Astrocyte (in vitro differentiated cells and primary cell): ENCODE measurements around the gene C9orf43. TPM values are rescaled to one million over a fixed set of nuclear protein-coding genes. Genes with fewer than 3 reads are reported as not detected.

ENCODE experiments used
- DNase-seq: peaks from one replicate; pipeline ENCODE4 v3.0.0-alpha.2; 2010; ENCODE audit warnings: low read depth
- FAIRE-seq: peaks from 2 replicates; lab custom pipeline; 2011; peaks lifted over from hg19 to GRCh38; lab: Jason Lieb, UNC
- H2AFZ ChIP-seq: 2 replicates; pipeline ENCODE4 v1.6.0; 2012; ENCODE audit warnings: low read depth, low read length, inconsistent platforms
- H3K27ac ChIP-seq: 2 replicates; pipeline ENCODE4 v1.5.1; 2011; ENCODE audit warnings: low read depth, low read length, inconsistent platforms
- H3K27me3 ChIP-seq: 2 replicates; pipeline ENCODE4 v1.6.0; 2011; ENCODE audit warnings: low read length, inconsistent platforms; ENCODE audit not compliant: insufficient read depth
- H3K36me3 ChIP-seq: 2 replicates; pipeline ENCODE4 v1.5.1; 2011; ENCODE audit warnings: low read length, inconsistent platforms; ENCODE audit not compliant: insufficient read depth
- H3K4me1 ChIP-seq: 2 replicates; pipeline ENCODE4 v1.5.1; 2011; ENCODE audit warnings: low read length, inconsistent platforms; ENCODE audit not compliant: insufficient read depth
- H3K4me2 ChIP-seq: 2 replicates; pipeline ENCODE4 v1.6.0; 2012; ENCODE audit warnings: low read length, inconsistent platforms
- H3K4me3 ChIP-seq: 2 replicates; pipeline ENCODE4 v1.5.1; 2011; ENCODE audit warnings: low read depth, mild to moderate bottlenecking, low read length, inconsistent platforms; ENCODE audit not compliant: insufficient read depth
- H3K79me2 ChIP-seq: 2 replicates; pipeline ENCODE4 v1.6.0; 2012; ENCODE audit warnings: mild to moderate bottlenecking, low read length, inconsistent platforms; ENCODE audit not compliant: insufficient read depth
- H3K9ac ChIP-seq: 2 replicates; pipeline ENCODE4 v1.6.0; 2012; ENCODE audit warnings: mild to moderate bottlenecking, low read length, inconsistent platforms
- H3K9me3 ChIP-seq: 2 replicates; pipeline ENCODE4 v1.5.1; 2012; ENCODE audit warnings: low read depth, mild to moderate bottlenecking, low read length, inconsistent platforms; ENCODE audit not compliant: insufficient read depth
- H4K20me1 ChIP-seq: 2 replicates; pipeline ENCODE4 v1.6.0; 2012; ENCODE audit warnings: low read length, inconsistent platforms; ENCODE audit not compliant: insufficient read depth
- H3K27ac Mint-ChIP-seq: one replicate; pipeline ENCODE4 v1.8.0; 2021; ENCODE audit warnings: mild to moderate bottlenecking, mixed read lengths; ENCODE audit not compliant: unreplicated experiment
- H3K27me3 Mint-ChIP-seq: one replicate; pipeline ENCODE4 v1.8.0; 2021; ENCODE audit warnings: low read depth, mixed read lengths; ENCODE audit not compliant: unreplicated experiment
- H3K36me3 Mint-ChIP-seq: one replicate; pipeline ENCODE4 v1.8.0; 2021; ENCODE audit warnings: low read depth, mixed read lengths; ENCODE audit not compliant: unreplicated experiment
- H3K4me1 Mint-ChIP-seq: one replicate; pipeline ENCODE4 v1.8.0; 2021; ENCODE audit warnings: low read depth, mixed read lengths; ENCODE audit not compliant: unreplicated experiment
- H3K4me3 Mint-ChIP-seq: one replicate; pipeline ENCODE4 v1.8.0; 2021; ENCODE audit warnings: mild to moderate bottlenecking, moderate library complexity, mixed read lengths; ENCODE audit not compliant: unreplicated experiment
- H3K9me3 Mint-ChIP-seq: one replicate; pipeline ENCODE4 v1.8.0; 2021; ENCODE audit warnings: mild to moderate bottlenecking, mixed read lengths; ENCODE audit not compliant: unreplicated experiment
- EZH2 ChIP-seq: IDR thresholded peaks from 2 replicates; pipeline ENCODE4 v1.6.1; 2012; ENCODE audit warnings: mild to moderate bottlenecking, low read length, inconsistent platforms; ENCODE audit not compliant: insufficient read depth
- total RNA-seq: library from RNA; stranded (reverse); gene quantifications from 2 replicates; pipeline ENCODE4 v1.2.1, GENCODE V29; 2021
- TF ChIP-seq, protein P1 (sequence below): IDR thresholded peaks from 2 replicates; pipeline ENCODE4 v1.5.1; 2011; ENCODE audit warnings: low read depth, mild to moderate bottlenecking, inconsistent platforms, low read length, moderate library complexity; ENCODE audit not compliant: insufficient read depth

C9orf43 gene
- total RNA-seq, 1 donor from 2014 or later, result 0.66 TPM

DNA sequence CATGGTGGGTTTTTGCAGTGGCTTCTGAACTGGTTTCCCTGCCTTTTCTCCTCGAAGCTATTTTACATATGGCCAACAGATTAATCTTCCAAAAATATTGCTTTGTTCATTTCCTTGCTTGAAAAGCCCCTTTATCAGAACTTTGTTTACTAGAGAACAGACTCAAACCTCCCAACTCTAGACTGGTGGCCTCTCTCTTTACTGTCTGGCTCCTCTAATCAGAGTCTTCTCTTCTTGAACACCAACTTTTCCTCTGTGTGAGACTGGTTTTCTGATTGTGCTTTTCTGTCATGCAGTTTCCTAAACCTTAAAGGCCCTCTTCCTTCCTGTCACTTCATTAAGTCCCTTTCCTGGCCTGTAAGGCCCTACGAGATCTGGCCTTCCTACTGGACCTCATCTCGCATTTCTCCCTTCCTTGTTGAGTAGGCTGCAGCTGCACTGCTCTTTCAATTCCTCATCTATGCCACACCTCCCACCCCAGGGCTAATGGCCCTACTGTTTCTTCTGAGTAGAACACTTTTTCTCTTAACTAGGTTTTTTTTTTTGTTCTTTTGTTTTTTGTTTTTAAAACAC lies 5.7 kb downstream of the C9orf43 start:
- TF ChIP-seq, protein P1, sequence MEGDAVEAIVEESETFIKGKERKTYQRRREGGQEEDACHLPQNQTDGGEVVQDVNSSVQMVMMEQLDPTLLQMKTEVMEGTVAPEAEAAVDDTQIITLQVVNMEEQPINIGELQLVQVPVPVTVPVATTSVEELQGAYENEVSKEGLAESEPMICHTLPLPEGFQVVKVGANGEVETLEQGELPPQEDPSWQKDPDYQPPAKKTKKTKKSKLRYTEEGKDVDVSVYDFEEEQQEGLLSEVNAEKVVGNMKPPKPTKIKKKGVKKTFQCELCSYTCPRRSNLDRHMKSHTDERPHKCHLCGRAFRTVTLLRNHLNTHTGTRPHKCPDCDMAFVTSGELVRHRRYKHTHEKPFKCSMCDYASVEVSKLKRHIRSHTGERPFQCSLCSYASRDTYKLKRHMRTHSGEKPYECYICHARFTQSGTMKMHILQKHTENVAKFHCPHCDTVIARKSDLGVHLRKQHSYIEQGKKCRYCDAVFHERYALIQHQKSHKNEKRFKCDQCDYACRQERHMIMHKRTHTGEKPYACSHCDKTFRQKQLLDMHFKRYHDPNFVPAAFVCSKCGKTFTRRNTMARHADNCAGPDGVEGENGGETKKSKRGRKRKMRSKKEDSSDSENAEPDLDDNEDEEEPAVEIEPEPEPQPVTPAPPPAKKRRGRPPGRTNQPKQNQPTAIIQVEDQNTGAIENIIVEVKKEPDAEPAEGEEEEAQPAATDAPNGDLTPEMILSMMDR, result no peak
- no peak for TF ChIP-seq EZH2

DNA sequence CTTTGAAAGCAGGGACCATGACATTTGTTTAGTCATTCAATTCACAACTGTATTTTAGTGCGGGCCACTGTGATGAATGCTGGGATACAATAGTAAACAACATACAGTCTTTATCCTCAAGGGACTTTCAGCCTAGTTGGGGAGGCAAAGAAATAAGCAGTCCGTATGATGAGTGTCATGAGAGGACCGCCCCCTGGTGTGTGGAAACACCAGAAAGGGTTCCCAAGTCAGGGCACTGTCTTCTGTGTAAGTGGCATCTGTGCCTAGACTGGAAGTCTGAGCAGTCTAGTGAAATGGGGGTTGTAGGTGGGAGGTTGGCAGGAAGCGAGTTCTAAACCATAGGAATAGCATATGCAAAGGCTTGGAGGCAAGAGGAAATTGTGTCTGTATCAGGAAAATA lies 6.8 kb downstream of the C9orf43 start:
- DNase-seq (no peak), FAIRE-seq (no peak)
- Histone ChIP-seq H4K20me1 (no peaks in the 10 kb centered on the region), H3K4me2 (no peak overlapping the region), H3K27me3 (no peaks in the 10 kb centered on the region), H3K9ac (no peak overlapping the region), H2AFZ (no peak overlapping the region), H3K36me3 (no peaks in the 10 kb centered on the region), H3K4me1 (no peaks in the 10 kb centered on the region), H3K4me3 (no peak overlapping the region), H3K27ac (no peak overlapping the region), H3K9me3 (no peaks in the 10 kb centered on the region), H3K79me2 (no peaks in the 10 kb centered on the region)
- H3K27me3 Mint-ChIP-seq, result no peaks in the 10 kb centered on the region
- H3K4me1 Mint-ChIP-seq, result no peaks in the 10 kb centered on the region
- H3K36me3 Mint-ChIP-seq, result no peaks in the 10 kb centered on the region
- no peaks in the 10 kb centered on the region for H3K9me3 Mint-ChIP-seq
- H3K27ac Mint-ChIP-seq, result no peak overlapping the region
- no peak overlapping the region for H3K4me3 Mint-ChIP-seq
- TF ChIP-seq, protein P1, result no peak
- TF ChIP-seq EZH2, result no peak

More for the DNA sequence above, 5.7 kb downstream of the C9orf43 start:
- no peaks in the 10 kb centered on the region for H3K27me3 ChIP-seq
- H3K27ac ChIP-seq, result no peak overlapping the region
- no peak overlapping the region for H3K27ac Mint-ChIP-seq
- H2AFZ ChIP-seq, result no peak overlapping the region
- FAIRE-seq, result no peak
- no peak overlapping the region for H3K4me3 Mint-ChIP-seq
- H3K4me1 Mint-ChIP-seq, result no peaks in the 10 kb centered on the region
- no peaks in the 10 kb centered on the region for H4K20me1 ChIP-seq
- no peaks in the 10 kb centered on the region for H3K9me3 ChIP-seq
- no peaks in the 10 kb centered on the region for H3K27me3 Mint-ChIP-seq
- H3K9ac ChIP-seq, result no peak overlapping the region
- H3K9me3 Mint-ChIP-seq, result no peaks in the 10 kb centered on the region
- no peaks in the 10 kb centered on the region for H3K79me2 ChIP-seq
- H3K4me3 ChIP-seq, result no peak overlapping the region
- H3K4me2 ChIP-seq, result no peak overlapping the region
- no peaks in the 10 kb centered on the region for H3K36me3 Mint-ChIP-seq
- no peaks in the 10 kb centered on the region for H3K36me3 ChIP-seq
- no peak for DNase-seq
- no peaks in the 10 kb centered on the region for H3K4me1 ChIP-seq

DNA sequence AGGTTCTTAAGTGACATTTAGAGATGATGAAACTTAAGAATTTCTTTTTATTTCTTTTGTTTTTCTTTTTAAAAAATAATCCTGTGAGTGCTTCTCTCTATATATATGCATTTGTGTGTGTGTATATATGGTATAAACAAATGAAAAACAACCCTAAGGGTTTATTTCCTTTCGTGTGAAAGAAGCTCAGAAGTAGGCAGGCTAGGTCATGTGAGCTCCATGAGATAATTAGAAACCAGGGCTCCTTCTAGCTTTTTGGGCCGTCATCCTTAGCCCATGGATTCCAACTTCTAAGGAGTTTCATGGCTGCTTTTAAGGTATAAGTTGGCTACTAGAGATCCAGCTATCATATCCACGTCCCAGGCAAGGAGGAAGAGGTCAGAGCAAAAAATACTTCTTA lies 11.2 kb downstream of the C9orf43 start:
- DNase-seq (no peak), FAIRE-seq (no peak)
- H3K36me3 ChIP-seq, result no peaks in the 10 kb centered on the region
- H3K4me2 ChIP-seq, result no peak overlapping the region
- no peaks in the 10 kb centered on the region for H4K20me1 ChIP-seq
- H3K36me3 Mint-ChIP-seq, result no peaks in the 10 kb centered on the region
- peaks cover 28% of the 10 kb centered on the region for H3K27me3 Mint-ChIP-seq
- H3K27ac ChIP-seq, result no peak overlapping the region
- no peak overlapping the region for H3K27ac Mint-ChIP-seq
- no peak overlapping the region for H3K4me3 Mint-ChIP-seq
- no peaks in the 10 kb centered on the region for H3K79me2 ChIP-seq
- TF ChIP-seq, protein P1, result no peak
- TF ChIP-seq EZH2, result no peak
- no peak overlapping the region for H2AFZ ChIP-seq
- no peak overlapping the region for H3K9ac ChIP-seq
- no peaks in the 10 kb centered on the region for H3K9me3 ChIP-seq
- no peaks in the 10 kb centered on the region for H3K9me3 Mint-ChIP-seq
- peaks cover 2% of the 10 kb centered on the region for H3K4me1 Mint-ChIP-seq
- H3K4me3 ChIP-seq, result no peak overlapping the region
- peaks cover 13% of the 10 kb centered on the region for H3K27me3 ChIP-seq
- H3K4me1 ChIP-seq, result no peaks in the 10 kb centered on the region
